Muscle layer of colon (tissue), 2 donors: ENCODE measurements around the gene GLTPD2.

ENCODE experiments used
- H3K27ac ChIP-seq: one replicate; pipeline ENCODE4 v1.7.0; 2013; ENCODE audit warnings: low read depth, mild to moderate bottlenecking, low read length, moderate library complexity
- H3K27me3 ChIP-seq, 2 donors: one replicate each; pipeline ENCODE4 v1.7.0; 2013; ENCODE audit warnings: low read length in 2 of 2, mild to moderate bottlenecking in 2 of 2; ENCODE audit not compliant: insufficient read depth in 2 of 2, control insufficient read depth in 1 of 2
- H3K36me3 ChIP-seq: one replicate; pipeline ENCODE4 v1.7.0; 2013; ENCODE audit warnings: mild to moderate bottlenecking, low read length; ENCODE audit not compliant: insufficient read depth
- H3K4me1 ChIP-seq: one replicate; pipeline ENCODE4 v1.7.0; 2013; ENCODE audit warnings: mild to moderate bottlenecking, low read length; ENCODE audit not compliant: insufficient read depth
- H3K4me3 ChIP-seq, 2 donors: one replicate each; pipeline ENCODE4 v1.7.0; 2013; ENCODE audit warnings: low read length in 2 of 2, low read depth in 1 of 2, mild to moderate bottlenecking in 1 of 2, moderate library complexity in 1 of 2
- H3K9ac ChIP-seq: one replicate; pipeline ENCODE4 v1.7.0; 2013; ENCODE audit warnings: low read length
- H3K9me3 ChIP-seq: one replicate; pipeline ENCODE4 v1.7.0; 2013; ENCODE audit warnings: mild to moderate bottlenecking, low read length
- donor health status: abdominal sarcoma.
- donor health status: Adenocarcinoma of cecum.

GLTPD2 gene

DNA sequence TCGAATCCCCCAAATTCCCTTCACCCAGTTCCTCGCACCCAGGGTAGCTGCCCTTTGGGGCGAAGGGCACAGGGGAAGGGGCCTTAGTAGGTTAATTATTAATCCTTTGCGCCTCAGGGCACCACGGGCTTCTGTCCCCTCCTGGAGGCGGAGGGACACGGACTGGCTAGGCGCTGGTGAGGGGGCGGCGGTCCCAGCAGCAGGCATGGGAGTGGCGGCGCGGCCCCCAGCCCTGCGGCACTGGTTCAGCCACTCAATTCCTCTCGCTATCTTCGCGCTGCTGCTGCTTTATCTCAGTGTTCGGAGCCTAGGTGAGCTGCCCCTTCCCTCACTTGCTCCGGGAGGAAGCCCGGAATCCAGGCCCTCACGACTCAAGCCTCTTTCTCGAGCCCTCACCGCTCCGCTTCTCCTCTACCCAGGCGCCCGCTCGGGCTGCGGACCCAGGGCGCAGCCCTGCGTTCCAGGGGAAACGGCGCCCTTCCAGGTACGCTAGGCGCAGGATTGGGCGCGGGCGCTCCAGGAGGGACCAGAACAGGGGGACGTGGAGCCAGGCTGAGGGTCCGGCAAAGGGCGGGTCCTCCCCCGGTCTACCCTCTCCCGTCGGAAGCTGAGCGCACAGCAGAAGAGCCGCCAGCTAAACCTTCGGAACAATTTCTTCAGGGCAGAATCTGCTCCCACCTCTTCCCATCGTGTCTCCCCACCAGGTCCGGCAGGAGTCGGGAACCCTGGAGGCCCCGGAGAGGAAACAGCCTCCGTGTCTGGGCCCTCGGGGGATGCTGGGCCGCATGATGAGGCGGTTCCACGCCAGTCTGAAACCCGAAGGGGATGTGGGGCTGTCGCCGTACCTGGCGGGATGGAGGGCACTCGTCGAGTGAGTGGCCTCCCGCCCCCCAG is at the start of gene GLTPD2:
Gene GLTPD2, plus strand, starts transcription at position 158 of the 894 bp plus-strand sequence. Its CDS starts 48 bp downstream, at position 206.
- Histone ChIP-seq H3K36me3 (no peaks in the 10 kb centered on the region), H3K4me1 (peaks cover 32% of the 10 kb centered on the region), H3K9ac (peak within 1 kb of the TSS; percentile 57), H3K4me3 (peak within 1 kb of the TSS; percentile 61 to 68), H3K27ac (peak within 1 kb of the TSS; percentile 73), H3K27me3 (peaks cover 0 to 8% of the 10 kb centered on the region in 2 donors), H3K9me3 (no peaks in the 10 kb centered on the region)

DNA sequence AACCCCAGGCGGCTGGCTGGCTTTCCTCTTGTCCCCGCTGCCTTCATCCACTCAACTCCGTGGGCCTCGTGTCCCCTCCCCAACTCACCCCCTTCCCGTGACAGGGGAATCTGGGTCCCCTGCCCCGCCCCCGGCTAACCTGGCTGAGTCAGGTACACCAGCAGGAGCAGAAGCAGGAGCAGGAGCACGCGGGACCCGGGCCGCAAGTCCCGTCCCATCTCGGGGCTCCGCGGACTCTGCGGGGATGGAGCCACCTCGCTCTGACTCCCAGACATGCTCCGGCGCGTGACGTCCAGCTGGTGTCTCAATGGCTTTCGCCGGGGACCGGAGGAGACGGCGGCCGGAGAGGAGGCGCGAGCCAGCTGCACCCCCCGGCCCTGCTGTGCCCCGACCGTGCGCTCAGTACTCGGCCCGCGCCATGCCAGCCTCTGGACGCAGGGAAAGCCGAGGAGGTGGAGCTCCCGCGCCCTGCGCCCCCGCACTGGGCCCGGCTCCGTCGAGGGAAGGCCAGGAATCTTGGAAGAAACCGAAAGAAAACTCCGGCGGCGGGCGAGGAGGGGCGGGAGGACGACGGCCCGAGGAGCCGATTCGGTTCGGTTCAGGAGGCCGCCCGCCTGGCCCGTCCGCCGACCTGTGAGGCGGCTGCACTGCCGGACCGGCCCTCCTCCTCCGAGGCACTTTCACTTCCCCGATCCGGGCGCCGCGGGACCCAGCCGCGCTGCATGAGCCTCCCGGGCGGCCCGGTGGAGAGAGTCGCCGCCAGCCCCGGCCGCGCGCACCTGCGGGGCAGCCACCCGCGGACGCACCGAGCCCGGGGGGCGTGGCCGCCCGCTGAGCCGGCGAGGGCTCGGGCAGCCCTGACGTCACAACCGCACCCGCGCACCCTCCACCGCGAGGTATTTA is 49.4 kb upstream of the GLTPD2 start, which contains the start of the genes CXCL16 and ZMYND15:
Gene CXCL16, minus strand, starts transcription at position 807 of the 903 bp plus-strand sequence. Its CDS starts 589 bp downstream, at position 218.
Gene ZMYND15, plus strand, starts transcription at position 712 of the 903 bp plus-strand sequence. CDS start 716 bp downstream, outside the sequence.
- peak within 1 kb of the TSS; percentile 48 to 61 for H3K4me3 ChIP-seq
- peak within 1 kb of the TSS; percentile 29 for H3K9ac ChIP-seq
- peaks cover 11% of the 10 kb centered on the region for H3K4me1 ChIP-seq
- peak within 1 kb of the TSS; percentile 1 for H3K27ac ChIP-seq
- H3K9me3 ChIP-seq, result no peaks in the 10 kb centered on the region
- peaks cover 6% of the 10 kb centered on the region for H3K36me3 ChIP-seq
- H3K27me3 ChIP-seq, result peaks cover 4 to 17% of the 10 kb centered on the region in 2 donors

DNA sequence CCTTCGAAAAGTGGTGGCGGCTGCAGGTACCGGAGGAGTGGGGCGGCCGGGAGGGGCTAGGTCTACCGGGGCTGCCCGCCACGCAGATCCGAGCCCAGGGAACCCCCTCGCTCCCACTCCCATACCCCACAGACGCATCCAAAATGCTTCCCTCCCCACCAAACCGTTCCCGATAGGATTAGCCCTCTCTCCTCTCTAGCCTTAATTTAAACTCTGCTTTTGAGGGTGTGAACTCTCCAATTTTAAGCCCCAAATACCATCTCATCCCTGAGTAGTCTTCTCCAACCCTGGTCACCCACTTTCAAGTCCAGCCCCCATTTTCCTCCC is 48.8 kb upstream of the GLTPD2 start:
- Histone ChIP-seq H3K27ac (no peak overlapping the region), H3K9ac (no peak overlapping the region), H3K27me3 (peaks cover 10 to 23% of the 10 kb centered on the region in 2 donors), H3K4me1 (peaks cover 11% of the 10 kb centered on the region), H3K9me3 (no peaks in the 10 kb centered on the region), H3K4me3 (peak overlapping the region; percentile 48 to 61), H3K36me3 (no peaks in the 10 kb centered on the region)

DNA sequence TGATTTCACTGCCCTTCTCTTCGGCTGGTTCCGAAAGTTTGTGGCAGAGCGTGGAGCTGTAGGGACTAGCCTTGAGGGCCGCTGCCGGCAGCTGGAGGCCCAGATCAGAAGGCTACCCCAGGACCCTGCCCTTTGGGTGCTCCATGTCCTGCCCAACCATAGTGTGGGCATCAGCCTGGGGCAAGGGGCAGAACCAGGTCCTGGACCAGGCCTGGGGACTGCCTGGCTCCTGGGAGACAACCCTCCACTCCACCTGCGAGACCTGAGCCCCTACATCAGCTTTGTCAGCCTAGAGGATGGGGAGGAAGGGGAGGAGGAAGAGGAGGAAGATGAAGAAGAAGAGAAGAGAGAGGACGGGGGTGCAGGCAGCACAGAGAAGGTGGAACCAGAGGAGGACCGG is 48.2 kb upstream of the GLTPD2 start:
- Histone ChIP-seq H3K27me3 (peaks cover 16 to 29% of the 10 kb centered on the region in 2 donors), H3K4me3 (no peak overlapping the region)

DNA sequence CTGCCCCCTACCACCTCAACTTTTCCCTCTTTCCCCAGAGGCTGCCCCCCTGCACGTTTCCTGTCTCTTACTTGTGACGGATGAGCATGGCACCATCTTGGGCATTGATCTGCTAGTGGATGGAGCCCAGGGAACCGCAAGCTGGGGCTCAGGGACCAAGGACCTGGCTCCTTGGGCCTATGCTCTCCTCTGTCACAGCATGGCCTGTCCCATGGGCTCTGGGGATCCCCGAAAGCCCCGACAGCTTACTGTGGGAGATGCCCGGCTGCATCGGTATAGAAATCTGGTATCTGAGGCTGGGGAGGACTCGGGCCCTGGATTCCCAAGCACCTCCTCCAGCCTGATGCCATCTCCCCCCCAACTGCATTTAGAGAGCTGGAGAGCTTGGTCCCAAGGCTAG is 47.2 kb upstream of the GLTPD2 start:
- H3K4me1 ChIP-seq, result peaks cover 11% of the 10 kb centered on the region
- H3K27ac ChIP-seq, result no peak overlapping the region
- no peak overlapping the region for H3K9ac ChIP-seq
- H3K36me3 ChIP-seq, result no peaks in the 10 kb centered on the region
- H3K4me3 ChIP-seq, result no peak overlapping the region
- H3K9me3 ChIP-seq, result no peaks in the 10 kb centered on the region
- H3K27me3 ChIP-seq, result peaks cover 21 to 36% of the 10 kb centered on the region in 2 donors

More for the DNA sequence above, 48.2 kb upstream of the GLTPD2 start:
- no peak overlapping the region for H3K27ac ChIP-seq
- no peaks in the 10 kb centered on the region for H3K36me3 ChIP-seq
- H3K9ac ChIP-seq, result no peak overlapping the region
- no peaks in the 10 kb centered on the region for H3K9me3 ChIP-seq
- peaks cover 11% of the 10 kb centered on the region for H3K4me1 ChIP-seq

DNA sequence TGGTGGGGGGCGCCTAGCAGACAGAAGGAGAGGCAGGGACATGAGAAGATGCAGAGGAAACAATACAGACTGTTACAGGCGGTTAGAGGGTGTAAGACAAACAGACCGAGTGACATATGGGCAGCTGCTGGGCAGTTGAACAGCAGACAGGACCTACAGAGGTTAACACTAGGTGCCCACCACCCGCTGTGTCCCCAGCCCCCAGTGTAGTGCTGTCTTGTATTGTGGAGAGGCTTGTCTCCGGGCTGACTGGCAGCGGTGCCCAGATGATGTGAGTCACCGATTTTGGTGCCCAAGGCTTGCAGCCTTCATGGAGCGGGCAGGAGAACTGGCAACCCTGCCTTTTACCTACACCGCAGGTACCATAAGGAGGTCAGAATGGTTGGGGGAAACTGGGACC is 46.6 kb upstream of the GLTPD2 start:
- Histone ChIP-seq H3K36me3 (no peaks in the 10 kb centered on the region), H3K27ac (no peak overlapping the region), H3K9me3 (no peaks in the 10 kb centered on the region), H3K27me3 (peaks cover 21 to 36% of the 10 kb centered on the region in 2 donors), H3K4me3 (no peak overlapping the region), H3K9ac (no peak overlapping the region), H3K4me1 (peaks cover 11% of the 10 kb centered on the region)

DNA sequence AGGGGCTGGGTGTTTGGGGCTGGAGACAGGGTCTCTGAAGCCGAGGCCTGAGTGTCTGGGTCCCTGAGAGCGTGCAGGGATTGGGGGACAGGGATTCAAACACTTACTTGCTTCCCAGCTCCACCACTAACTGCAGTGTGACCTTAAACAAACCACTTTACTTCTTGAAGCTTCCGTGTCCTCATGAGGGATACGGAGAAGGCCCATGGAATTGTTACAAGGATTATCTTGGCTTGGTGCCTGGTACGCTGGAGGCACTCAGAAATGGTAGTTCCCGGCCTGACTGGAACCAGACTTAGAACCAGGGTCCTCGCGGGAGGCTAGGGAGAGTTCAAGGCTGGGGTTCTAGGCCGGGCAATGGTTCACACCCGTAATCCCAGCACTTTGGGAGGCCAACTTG is 46.1 kb upstream of the GLTPD2 start:
- Histone ChIP-seq H3K9me3 (no peaks in the 10 kb centered on the region), H3K4me3 (no peak overlapping the region), H3K27me3 (peaks cover 21 to 36% of the 10 kb centered on the region in 2 donors), H3K36me3 (no peaks in the 10 kb centered on the region), H3K9ac (no peak overlapping the region), H3K4me1 (peaks cover 11% of the 10 kb centered on the region), H3K27ac (no peak overlapping the region)

DNA sequence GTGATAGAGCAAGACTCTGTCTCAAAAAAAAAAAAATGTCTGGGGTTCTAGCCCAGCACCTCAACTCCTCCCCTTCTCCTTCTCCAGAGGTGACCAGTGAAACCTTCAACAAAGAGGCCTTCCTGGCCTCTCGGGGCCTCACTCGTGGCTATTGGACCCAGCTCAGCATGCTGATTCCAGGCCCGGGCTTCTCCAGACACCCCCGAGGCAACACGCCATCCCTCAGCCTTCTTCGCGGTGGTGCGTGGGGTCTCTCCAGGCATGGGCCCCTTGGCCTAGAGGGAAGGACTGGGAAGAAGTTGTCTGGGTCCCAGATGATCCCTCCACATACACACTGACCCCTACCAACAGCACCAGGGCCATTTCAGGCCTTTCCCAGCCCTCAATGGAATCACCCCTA is 45.5 kb upstream of the GLTPD2 start:
- Histone ChIP-seq H3K36me3 (no peaks in the 10 kb centered on the region), H3K27ac (no peak overlapping the region), H3K4me3 (no peak overlapping the region), H3K9me3 (no peaks in the 10 kb centered on the region), H3K27me3 (peaks cover 18 to 35% of the 10 kb centered on the region in 2 donors), H3K9ac (no peak overlapping the region), H3K4me1 (peaks cover 8% of the 10 kb centered on the region)

DNA sequence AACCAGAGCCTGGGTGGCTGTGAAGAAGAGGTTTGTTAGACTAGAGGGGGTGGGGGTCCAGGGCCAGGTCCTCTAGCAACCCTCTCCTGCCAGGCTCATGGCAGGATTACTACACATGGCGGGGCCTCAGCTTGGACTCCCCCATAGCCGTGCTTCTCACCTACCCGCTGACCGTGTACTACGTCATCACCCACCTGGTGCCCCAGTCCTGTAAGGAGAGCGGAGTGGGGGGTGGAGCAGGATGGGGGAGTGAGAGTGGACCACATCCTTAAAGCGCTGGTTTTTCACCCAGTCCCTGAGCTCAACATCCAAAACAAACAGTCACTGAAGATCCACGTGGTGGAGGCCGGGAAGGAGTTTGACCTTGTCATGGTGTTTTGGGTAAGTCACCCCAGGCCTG is 44.9 kb upstream of the GLTPD2 start:
- Histone ChIP-seq H3K9me3 (no peaks in the 10 kb centered on the region), H3K9ac (no peak overlapping the region), H3K36me3 (no peaks in the 10 kb centered on the region), H3K4me1 (peaks cover 2% of the 10 kb centered on the region), H3K27ac (no peak overlapping the region), H3K4me3 (no peak overlapping the region), H3K27me3 (peaks cover 17 to 36% of the 10 kb centered on the region in 2 donors)

DNA sequence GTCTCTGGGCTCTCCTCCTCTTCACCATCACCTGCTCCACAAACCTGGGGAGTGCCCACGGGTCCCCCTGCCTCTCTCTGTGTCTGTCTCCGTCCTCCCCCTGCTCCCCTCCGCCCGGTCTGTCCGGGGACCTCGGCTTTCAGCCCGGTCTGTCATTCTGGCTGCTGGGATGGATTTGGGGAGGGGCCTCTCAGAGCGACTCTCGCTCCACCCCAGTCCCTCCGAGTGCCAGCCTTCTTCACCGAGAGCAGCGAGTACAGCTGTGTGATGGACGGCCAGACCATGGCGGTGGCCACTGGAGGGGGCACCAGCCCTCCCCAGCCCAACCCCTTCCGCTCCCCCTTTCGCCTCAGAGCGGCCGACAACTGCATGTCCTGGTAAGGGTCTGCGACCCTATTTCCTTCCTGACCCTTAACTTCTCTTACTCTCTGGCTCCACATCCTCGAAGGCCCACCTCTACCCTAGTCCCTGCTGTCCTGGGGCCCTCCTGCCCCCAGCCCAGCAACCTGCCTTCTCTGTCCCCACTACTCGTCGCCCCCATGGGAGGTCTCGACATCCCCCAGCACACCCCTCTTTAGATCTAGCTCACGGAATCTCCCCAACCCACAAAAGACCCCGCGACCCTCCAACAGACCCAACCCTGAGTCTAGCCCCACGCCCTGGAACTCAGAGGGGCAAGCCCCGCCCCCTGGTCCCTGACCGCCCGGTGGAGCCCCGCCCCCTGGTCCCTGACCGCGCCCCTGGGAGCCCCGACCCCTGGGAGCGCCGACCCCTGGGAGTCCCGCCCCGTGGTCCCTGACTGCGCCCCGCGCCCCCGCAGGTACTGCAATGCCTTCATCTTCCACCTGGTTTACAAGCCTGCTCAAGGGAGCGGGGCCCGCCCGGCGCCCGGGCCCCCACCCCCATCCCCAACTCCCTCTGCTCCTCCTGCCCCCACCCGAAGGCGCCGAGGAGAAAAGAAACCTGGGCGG is 43.5 kb upstream of the GLTPD2 start:
- H3K9me3 ChIP-seq, result no peaks in the 10 kb centered on the region

More for the DNA sequence above, 43.5 kb upstream of the GLTPD2 start:
- Histone ChIP-seq H3K9ac (no peak overlapping the region), H3K4me3 (no peak overlapping the region), H3K27ac (no peak overlapping the region), H3K36me3 (no peaks in the 10 kb centered on the region), H3K4me1 (no peaks in the 10 kb centered on the region), H3K27me3 (peaks cover 17 to 36% of the 10 kb centered on the region in 2 donors)
